C4-2B (cell line): ENCODE results near the gene CHST9.

ENCODE experiments used
- CTCF ChIP-seq: fragments of 450-650 bp; conservative IDR thresholded peaks from 2 replicates; pipeline ENCODE4 v1.5.1; 2017; ENCODE audit warnings: mild to moderate bottlenecking
- ZFX ChIP-seq: fragments of 450-650 bp; IDR thresholded peaks from 2 replicates; pipeline ENCODE4 v1.6.1; 2017

- TF ChIP-seq CTCF: no peak
- no peak for TF ChIP-seq ZFX
These were observed 323.0 kb downstream of the CHST9 start for GRCh38 chr18:26862084-26862483.
